SU-DHL-6 (cell line): ENCODE data around the gene PARP3.
"Not testable (repeated sequence)": the region's sequence is repeated elsewhere in the genome, so short reads cannot be mapped to it uniquely, and the experiment has no call there.

Source experiments
- CTCF ChIP-seq: fragments of 200-600 bp; sonication (generic); IDR thresholded peaks from one replicate; pipeline ENCODE4 v1.5.1; 2017; ENCODE audit warnings: antibody characterized with exemption, mild to moderate bottlenecking, low read length, moderate library complexity; ENCODE audit not compliant: insufficient read depth, poor library complexity, severe bottlenecking
- EZH2phosphoT487 ChIP-seq: fragments of 200-600 bp; sonication (generic), shearing (Covaris generic); conservative IDR thresholded peaks from 2 replicates; pipeline ENCODE4 v1.6.1; 2018; ENCODE audit warnings: mild to moderate bottlenecking, antibody characterized with exemption, low read length, moderate library complexity, mixed read lengths

- TF ChIP-seq CTCF, EZH2phosphoT487: not testable (repeated sequence)
These were observed 48.4 kb downstream of the PARP3 start for GRCh38 chr3:51990501-51990971.
